Right lobe of liver (tissue), 6 donors: ENCODE measurements around the gene PIWIL1. TPM values are rescaled to one million over a fixed set of nuclear protein-coding genes. Genes with fewer than 3 reads are reported as not detected.

Source experiments
- ATAC-seq, 4 donors: fragments of 200-7000 bp; cut with Tn5 transposase; one replicate each; pipeline ENCODE4 v1.9.1; 2020; ENCODE audit warnings: mild to moderate bottlenecking in 4 of 4, moderate library complexity in 4 of 4
- DNase-seq, 3 donors: peaks; one replicate each; pipeline ENCODE4 v3.0.0-alpha.2; 2020
- H3K27ac ChIP-seq, 3 donors: fragments of 200-600 bp; one replicate each; pipeline ENCODE4 v1.8.0; 2022
- H3K27me3 ChIP-seq, 2 donors: fragments of 200-600 bp; one replicate each; pipeline ENCODE4 v1.8.0; 2022
- H3K36me3 ChIP-seq, 4 donors: fragments of 200-600 bp; sonication (generic) in 1 of 4; one replicate each; pipeline versions ENCODE4 v1.5.1 to v1.8.0; 2017 to 2022; ENCODE audit warnings: control low read depth in 1 of 4
- H3K4me1 ChIP-seq, 4 donors: fragments of 200-600 bp; sonication (generic) in 1 of 4; one replicate each; pipeline versions ENCODE4 v1.5.1 to v1.8.0; 2017 to 2022; ENCODE audit warnings: control low read depth in 1 of 4
- H3K4me3 ChIP-seq, 3 donors: fragments of 200-600 bp; one replicate each; pipeline ENCODE4 v1.8.0; 2022
- H3K9me3 ChIP-seq, 4 donors: fragments of 200-600 bp; sonication (generic) in 1 of 4; one replicate each; pipeline versions ENCODE4 v1.5.1 to v1.8.0; 2017 to 2022; ENCODE audit warnings: control low read depth in 1 of 4
- CTCF ChIP-seq, 4 donors: fragments of 200-600 bp in 3 of 4; fragments of 450-650 bp in 1 of 4; IDR thresholded peaks; one replicate each; pipeline versions ENCODE4 v1.5.1 to v1.8.0; 2016 to 2022; ENCODE audit warnings: antibody characterized with exemption in 4 of 4, mild to moderate bottlenecking in 2 of 4
- POLR2A ChIP-seq: fragments of 450-650 bp; IDR thresholded peaks from one replicate; pipeline ENCODE4 v1.6.1; 2017; ENCODE audit warnings: antibody characterized with exemption, mild to moderate bottlenecking
- WGBS: methylation state at CpG from one replicate; pipeline ENCODE4 v1.1.6; 2018; ENCODE audit warnings: low coverage, low lambda C conversion rate; ENCODE audit not compliant: insufficient coverage; ENCODE audit errors: missing lambda C conversion rate; 5-methylcytosine and 5-hydroxymethylcytosine counted together
- intact Hi-C, 2 donors: fragments of 100-400 bp; cut with DNase I; formaldehyde crosslinking; loops; one replicate each; pipeline versions ENCODE4 v1.11.2 to v1.14.1; 2022
- total RNA-seq, 6 experiments: library from RNA; depleted of rRNA in 2 of 6; stranded (reverse); fragments of >200 nt in 2 of 6; fragmentation: NEBNext Ultra II Directional in 3 of 6; extraction: Animal tissue kit (Norgen Biotek cat#: 25700) in 3 of 6; gene quantifications; one replicate each; pipeline versions ENCODE4 v1.1.0 to v1.2.4, GENCODE V29; 2016 to 2023
- donor health status: DM: no; HTN: yes; CAD: no.
- donor health status: DM: no; HTN: no; CAD: no.
- donor health status: DM: no; HTN: no; CAD: no.
- donor health status: DM: no; HTN: yes; CAD: no.
- donor health status: DM: no; HTN: yes; CAD: no.

The PIWIL1 gene
- total RNA-seq, 6 experiments from 2014 or later: not detected

- DNase-seq: no peak
- Histone ChIP-seq H3K4me1 (no peaks in the 10 kb centered on the region), H3K27me3 (peaks cover 0 to 6% of the 10 kb centered on the region in 2 donors), H3K9me3 (no peaks in the 10 kb centered on the region), H3K4me3 (no peak overlapping the region), H3K27ac (no peak overlapping the region), H3K36me3 (no peaks in the 10 kb centered on the region)
- 31% methylated on average over 4 of the region's 10 CpGs for WGBS
- intact Hi-C loops: no loop called here
- TF ChIP-seq POLR2A (no peak), CTCF (IDR thresholded peaks at IDR 0.05) (no peak)
- no peak for ATAC-seq
Observed at GRCh38 chr12:130333341-130333740, 4.3 kb upstream of the PIWIL1 start.

- no peak for ATAC-seq
Observed at GRCh38 chr12:130334399-130334798, 3.3 kb upstream of the PIWIL1 start.

GRCh38 chr12:130334937-130335336 is 2.8 kb upstream of the PIWIL1 start:
- intact Hi-C loops: loop anchor here (5.0 kb wide), 1 partner anchor 288 kb away; no protein-coding TSS in a partner anchor
- TF ChIP-seq CTCF (IDR thresholded peaks at IDR 0.05) (no peak), POLR2A (no peak)
- 20% methylated on average over 8 of the region's 15 CpGs for WGBS
- H3K36me3 ChIP-seq: no peaks in the 10 kb centered on the region
- H3K9me3 ChIP-seq: no peaks in the 10 kb centered on the region
- H3K4me3 ChIP-seq: no peak overlapping the region
- H3K4me1 ChIP-seq: no peaks in the 10 kb centered on the region
- no peak overlapping the region for H3K27ac ChIP-seq
- peaks cover 0 to 13% of the 10 kb centered on the region in 2 donors for H3K27me3 ChIP-seq
- DNase-seq (no peak), ATAC-seq (no peak)

More at GRCh38 chr12:130334399-130334798, 3.3 kb upstream of the PIWIL1 start:
- Histone ChIP-seq H3K36me3 (no peaks in the 10 kb centered on the region), H3K9me3 (no peaks in the 10 kb centered on the region), H3K27ac (no peak overlapping the region), H3K27me3 (peaks cover 0 to 7% of the 10 kb centered on the region in 2 donors), H3K4me1 (no peaks in the 10 kb centered on the region), H3K4me3 (no peak overlapping the region)
- DNase-seq: no peak
- intact Hi-C loops: no loop called here
- WGBS: 58% methylated on average over 8 of the region's 8 CpGs
- no peak for TF ChIP-seq POLR2A
- no peak for TF ChIP-seq CTCF (IDR thresholded peaks at IDR 0.05)

- H3K36me3 ChIP-seq: no peaks in the 10 kb centered on the region
- TF ChIP-seq POLR2A (no peak), CTCF (IDR thresholded peaks at IDR 0.05) (peak; percentile 69 to 77 (median 74))
- peaks cover 0 to 14% of the 10 kb centered on the region in 2 donors for H3K27me3 ChIP-seq
- ATAC-seq: peak; percentile 60 to 83 (median 78)
- H3K4me1 ChIP-seq: no peaks in the 10 kb centered on the region
- no peak overlapping the region for H3K27ac ChIP-seq
- intact Hi-C loops: loop anchor here (5.0 kb wide), 1 partner anchor 288 kb away; no protein-coding TSS in a partner anchor
- no peak for DNase-seq
- no peak overlapping the region for H3K4me3 ChIP-seq
- no peaks in the 10 kb centered on the region for H3K9me3 ChIP-seq
- WGBS: 39% methylated on average over 14 of the region's 15 CpGs
Observed at GRCh38 chr12:130335517-130336392, 1.9 kb upstream of the PIWIL1 start.
